GM21528 (cell line): ENCODE measurements around the gene CD101.
A peak's percentile ranks its signal among the peaks of the same experiment; 100 is the strongest.

Experiments used
- ATAC-seq: cut with Tn5 transposase; IDR thresholded peaks from one replicate; pipeline ENCODE4 v1.9.1; 2021; ENCODE audit warnings: mild to moderate bottlenecking, moderate library complexity; ENCODE audit not compliant: unreplicated experiment, low FRiP score

CD101 gene

DNA sequence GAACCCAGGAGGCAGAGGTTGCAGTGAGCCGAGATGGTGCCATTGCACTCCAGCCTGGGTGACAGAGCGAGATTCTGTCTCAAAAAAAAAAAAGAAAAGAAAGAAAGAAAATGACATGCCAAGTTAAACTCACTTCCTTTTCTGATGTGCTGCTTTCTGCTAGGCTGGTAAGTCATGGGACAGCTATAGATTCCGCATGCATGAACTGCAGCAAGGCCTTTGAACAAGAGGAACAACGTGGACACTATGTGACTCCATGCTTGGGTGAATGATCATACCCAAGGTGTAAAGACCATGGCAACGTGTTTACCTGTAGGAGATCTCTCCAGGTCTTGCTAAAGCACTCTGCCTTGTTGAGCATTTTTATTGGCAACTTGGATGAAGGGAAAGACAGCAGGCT, 48.3 kb downstream of the CD101 start:
- ATAC-seq, result no peak

DNA sequence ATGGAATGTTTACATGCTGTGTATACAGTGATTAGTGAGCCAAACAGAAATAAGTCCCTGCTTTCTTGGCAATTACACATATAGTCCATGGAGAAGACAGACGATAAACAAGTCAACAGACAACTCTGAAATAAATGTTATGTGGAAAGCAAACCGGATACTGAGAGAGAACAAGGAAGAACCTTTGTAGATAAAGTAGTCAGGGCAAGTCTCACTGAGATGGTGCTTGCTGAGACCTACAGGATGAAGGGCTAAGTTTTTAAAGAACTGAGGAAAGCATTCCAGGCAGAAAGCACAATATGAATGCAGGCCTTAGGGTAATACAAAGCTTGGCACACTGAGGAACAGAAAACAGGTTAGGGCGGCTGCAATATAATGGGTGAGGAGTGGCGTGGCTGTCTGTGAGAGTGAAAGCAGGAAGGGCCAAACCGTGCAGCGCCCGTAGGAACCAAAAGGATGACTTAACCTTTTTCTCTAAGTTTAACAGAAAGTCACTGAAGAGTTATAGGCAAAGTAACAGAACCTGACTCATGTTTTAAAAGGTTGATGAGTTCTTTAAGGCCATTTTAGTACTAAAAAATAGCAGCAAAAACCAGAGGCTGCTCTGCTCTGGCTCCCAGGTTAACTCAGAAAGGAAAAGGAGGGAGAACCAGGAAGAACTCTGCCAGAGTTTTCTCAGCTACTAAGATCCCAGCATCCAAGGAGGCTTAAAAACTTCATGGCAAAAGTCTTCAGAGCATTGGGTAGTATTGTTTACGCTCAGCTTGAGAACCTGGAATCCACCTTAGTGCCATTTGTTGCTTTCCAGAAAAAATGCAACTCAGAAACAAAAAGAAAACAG, 49.9 kb downstream of the CD101 start:
- ATAC-seq, result peak; percentile 73

GRCh38 chr1:117054068-117054467, 52.5 kb downstream of the CD101 start:
- ATAC-seq, result no peak

GRCh38 chr1:117058810-117059209, 57.2 kb downstream of the CD101 start:
- no peak for ATAC-seq

DNA sequence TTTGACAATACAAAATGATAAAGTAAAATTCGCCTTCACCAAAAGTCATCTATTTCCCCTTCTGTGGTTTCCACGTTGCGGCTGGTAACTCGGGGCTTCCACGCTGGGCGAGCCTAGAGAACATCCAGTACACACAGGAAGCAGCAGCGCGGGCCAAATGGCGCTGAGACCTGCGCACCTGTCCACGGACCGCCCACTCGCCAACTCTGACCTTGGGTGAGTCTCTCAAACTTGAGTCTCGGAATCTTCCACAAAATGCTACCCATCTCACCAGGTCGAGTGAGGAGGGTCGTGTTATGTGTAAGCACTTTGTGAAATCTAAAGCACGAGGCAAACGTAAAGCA, 57.7 kb downstream of the CD101 start:
- peak; percentile 38 for ATAC-seq

- ATAC-seq, result peak; percentile 97
Measured at GRCh38 chr1:117059678-117060440, 58.3 kb downstream of the CD101 start, which contains the start of gene TTF2. TSS of gene TTF2 (plus strand) at chr1:117060326. CDS start at chr1:117060347, 21 bp downstream.

GRCh38 chr1:117060441-117061317, 59.1 kb downstream of the CD101 start:
- peak; percentile 11 for ATAC-seq

- ATAC-seq, result no peak
Measured at GRCh38 chr1:117061986-117062415, 60.4 kb downstream of the CD101 start.

DNA sequence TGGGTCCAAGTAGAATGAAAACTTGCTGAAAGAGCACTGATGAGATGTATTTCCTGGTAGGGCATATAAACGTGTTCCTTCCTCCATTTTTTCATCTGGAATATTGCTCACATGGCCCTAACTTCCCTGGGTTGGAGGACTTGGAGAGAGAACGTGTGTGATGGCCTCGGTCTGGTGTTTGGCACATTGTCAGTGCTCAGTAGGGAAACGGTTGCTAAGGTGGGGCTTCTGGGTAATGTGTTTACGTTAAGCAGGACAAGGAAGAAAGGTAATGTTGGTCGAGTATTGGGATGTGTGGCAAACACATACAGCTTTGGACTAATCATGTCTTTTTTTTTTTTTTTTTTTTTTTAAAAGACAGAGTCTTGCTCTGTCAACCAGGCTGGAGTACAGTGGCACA, 64.8 kb downstream of the CD101 start:
- ATAC-seq, result no peak

DNA sequence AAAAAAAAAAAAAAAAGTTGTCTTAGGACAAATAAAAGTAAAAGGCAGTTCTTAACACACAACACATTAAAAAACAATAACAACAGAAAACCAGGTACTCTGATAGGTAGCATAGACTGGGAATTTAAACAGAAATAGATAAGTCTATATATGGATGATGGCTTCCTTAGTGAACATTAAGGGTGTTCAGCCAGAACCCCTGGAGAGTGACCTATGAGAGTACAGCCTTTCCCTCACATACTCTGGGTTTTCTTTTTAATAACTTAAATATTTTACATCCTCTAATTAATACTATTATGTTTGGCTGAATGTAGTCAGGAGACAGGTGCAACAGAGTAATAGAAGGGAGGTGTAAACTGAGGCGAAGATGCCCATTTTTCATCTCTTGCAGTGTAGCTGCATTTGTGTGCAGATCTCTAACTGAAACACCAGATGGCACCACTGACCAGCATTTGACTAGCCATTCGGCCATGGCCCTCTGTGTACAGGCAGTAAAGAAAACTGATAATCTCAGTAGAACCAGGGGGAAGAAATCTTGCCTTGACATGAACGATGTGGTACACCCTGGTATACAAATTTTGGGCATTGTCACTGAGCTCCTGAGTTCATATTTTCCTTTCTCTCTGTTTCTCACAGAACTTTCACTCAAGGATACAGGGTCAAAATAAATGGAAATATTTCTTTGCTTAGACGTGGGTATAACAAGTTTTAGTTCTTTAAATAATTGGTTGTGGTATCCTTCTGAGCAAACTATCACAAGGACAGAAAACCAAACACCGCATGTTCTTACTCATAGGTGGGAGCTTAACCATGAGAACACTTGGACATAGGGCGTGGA, 66.2 kb downstream of the CD101 start:
- peak; percentile 55 for ATAC-seq

DNA sequence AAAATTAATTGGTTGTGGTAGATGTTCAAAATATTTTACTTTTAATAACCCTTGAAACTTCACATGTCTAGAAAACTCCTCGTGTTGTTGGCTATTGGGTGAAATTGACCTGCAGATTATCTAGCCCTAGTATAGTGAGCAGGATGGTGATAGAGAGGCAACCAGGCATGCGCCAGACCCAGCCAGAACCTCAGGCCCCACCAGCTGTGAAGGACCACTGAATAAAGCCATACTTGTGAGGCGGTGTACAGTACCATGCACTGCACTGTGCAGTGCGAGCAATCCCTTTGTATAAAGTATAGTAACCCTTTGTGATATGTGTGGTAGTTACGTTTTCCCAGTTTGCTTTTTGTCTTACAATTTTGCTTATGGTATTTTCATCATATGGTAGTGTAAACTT, 67.0 kb downstream of the CD101 start:
- ATAC-seq, result no peak

GRCh38 chr1:117069220-117069844, 67.8 kb downstream of the CD101 start:
- no peak for ATAC-seq

DNA sequence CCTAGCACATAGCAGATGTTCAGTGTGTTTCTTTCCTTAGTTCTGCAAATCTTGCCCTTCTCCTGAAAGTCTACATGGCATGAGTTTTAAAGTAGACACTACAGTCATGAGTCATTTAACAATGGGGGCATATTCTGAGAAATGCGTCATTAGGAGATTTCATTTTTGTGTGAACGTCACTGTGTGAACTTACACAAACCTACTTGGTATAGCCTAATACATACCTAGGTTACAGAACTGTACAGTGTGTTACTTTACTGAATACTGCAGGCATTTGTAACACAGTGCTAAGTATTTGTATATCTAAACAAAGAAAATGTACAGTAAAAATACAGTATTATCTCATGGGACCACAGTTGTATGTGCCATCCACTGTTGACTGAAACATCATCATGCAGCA, 68.6 kb downstream of the CD101 start:
- no peak for ATAC-seq

DNA sequence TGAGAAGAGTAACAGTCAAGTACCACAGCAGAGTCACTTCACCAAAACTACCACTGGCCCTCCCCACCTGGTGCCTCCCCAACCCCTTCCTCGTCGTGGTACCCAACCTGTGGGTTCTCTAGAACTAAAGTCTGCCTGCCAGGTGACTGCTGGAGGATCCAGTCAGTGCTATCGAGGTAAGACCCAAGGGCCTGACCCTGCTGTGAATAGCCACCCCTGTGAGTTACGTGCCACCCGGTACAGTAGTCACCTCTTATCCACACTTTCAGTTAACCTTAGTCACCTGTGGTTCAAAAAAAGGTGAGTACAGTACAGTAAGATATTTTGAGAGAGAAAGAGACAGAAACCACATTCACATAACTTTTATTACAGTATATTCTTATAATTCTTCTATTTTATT, 75.1 kb downstream of the CD101 start:
- ATAC-seq, result no peak

DNA sequence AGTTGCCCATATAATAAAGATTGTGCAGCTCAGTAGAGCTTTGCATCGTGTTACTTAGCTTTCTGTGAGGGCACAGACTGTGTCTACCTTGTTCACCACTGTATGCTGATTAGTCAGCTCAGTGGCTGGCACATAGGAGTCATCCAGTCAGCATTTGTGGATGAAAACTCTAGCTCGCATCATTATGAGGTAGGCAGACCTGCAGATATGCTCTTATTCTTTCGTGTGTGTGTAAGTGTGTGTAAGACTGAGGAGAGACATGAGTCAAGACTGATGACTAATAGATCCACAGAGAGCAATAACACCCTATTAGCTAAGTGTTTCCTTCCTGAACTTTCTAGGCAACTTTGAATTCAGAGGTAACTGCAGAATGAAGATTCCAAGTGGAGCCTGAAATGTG, 75.7 kb downstream of the CD101 start:
- ATAC-seq, result no peak

GRCh38 chr1:117079737-117080136, 78.2 kb downstream of the CD101 start:
- no peak for ATAC-seq

DNA sequence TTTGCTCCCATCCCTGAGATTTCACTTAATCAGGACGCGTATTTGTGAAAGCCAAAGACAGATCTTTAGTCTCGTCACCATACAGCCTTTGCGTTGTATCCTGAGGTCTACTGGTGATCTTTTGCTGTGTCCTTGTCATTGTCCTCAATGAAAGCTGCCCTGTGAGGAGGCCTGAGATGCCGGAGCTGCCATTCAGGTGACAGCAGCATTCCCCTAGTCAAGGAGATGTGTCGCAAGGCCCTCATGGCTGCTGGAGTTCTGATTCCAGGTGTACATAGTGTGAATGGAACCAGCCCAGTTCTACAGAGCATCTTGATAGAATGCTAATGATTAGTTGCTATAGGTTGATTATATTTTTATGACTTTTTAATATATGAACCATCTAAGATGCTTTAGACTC, 82.7 kb downstream of the CD101 start:
- ATAC-seq, result no peak
